ENCODE results near the gene CTXND2.

DNA sequence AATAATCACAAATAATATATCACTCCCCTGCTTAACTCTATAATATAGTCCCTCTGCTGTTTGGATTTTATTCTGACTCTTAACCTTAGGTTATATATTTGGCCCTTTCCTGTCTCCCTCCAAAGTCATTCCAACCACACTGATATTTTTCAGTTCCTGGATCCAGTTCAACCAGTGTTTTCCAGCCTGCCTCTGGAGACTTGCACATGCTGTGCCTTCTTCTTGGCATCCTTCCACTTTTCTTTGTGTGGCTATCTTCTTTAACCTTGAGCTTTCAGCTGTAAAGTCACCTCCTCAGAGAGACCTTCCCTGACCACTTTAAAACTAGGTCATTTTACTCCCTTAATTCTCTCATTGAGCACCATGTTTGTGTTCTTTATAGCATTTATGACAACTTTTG, 68.3 kb downstream of the CTXND2 start:
- TF ChIP-seq CTCF (IDR thresholded peaks at IDR 0.05) (no peak), EP300 (IDR thresholded peaks at IDR 0.05) (no peak), POLR2A (IDR thresholded peaks at IDR 0.05) (no peak)

All from tibial nerve (tissue), 4 donors.